CD4-positive, alpha-beta T cell treated with Interleukin-10 for 1 hour (primary cell): ENCODE results near the gene GATC.

Experiments
- DNase-seq: peaks from one replicate; pipeline ENCODE4 v3.0.0-alpha.2; 2020

Gene GATC, protein sequence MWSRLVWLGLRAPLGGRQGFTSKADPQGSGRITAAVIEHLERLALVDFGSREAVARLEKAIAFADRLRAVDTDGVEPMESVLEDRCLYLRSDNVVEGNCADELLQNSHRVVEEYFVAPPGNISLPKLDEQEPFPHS

DNA sequence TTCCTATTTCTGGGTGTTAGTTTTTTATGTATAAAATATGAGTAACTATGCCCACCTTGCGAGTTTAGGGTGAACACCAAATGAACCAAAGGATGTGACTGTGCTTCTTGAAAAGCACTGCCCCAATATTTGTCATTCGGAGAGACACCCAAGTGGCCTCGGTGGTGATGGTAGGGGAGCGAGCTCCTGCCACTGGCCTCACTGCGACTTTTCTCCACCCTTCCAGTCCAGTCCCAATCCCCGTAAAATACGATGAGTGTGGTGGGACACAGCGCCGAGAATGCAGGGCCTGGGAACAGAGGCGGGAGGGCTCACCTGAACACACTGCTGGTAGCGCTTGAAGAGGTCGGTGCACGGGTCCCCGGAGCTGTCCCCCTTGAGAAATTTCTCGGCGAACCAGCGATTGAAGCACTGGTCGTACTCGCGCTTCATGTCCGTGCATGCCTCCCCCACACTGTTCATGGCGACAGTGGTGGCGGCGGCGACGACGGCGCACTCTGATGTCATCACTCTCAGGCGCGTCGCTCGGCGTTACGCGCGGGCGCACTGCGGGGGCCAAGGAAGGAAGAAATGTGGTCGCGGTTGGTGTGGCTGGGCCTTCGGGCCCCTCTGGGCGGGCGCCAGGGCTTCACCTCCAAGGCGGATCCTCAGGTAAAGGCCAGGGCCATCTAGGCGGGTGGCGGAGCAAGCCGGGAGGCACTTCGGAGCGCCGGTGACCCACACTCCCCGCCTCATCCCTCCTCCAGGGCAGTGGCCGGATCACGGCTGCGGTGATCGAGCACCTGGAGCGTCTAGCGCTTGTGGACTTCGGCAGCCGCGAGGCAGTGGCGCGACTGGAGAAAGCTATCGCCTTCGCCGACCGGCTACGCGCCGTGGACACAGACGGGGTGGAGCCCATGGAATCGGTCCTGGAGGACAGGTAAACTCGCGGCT, at the start of gene GATC, which contains the start of gene TRIAP1:
Gene GATC (plus strand): TSS at position 534 of the 933 bp plus-strand sequence. CDS start 37 bp downstream, at position 571.
Gene TRIAP1 (minus strand): TSS at position 474 of the 933 bp plus-strand sequence. CDS start 12 bp downstream, at position 462.
- DNase-seq: peak; percentile 91

DNA sequence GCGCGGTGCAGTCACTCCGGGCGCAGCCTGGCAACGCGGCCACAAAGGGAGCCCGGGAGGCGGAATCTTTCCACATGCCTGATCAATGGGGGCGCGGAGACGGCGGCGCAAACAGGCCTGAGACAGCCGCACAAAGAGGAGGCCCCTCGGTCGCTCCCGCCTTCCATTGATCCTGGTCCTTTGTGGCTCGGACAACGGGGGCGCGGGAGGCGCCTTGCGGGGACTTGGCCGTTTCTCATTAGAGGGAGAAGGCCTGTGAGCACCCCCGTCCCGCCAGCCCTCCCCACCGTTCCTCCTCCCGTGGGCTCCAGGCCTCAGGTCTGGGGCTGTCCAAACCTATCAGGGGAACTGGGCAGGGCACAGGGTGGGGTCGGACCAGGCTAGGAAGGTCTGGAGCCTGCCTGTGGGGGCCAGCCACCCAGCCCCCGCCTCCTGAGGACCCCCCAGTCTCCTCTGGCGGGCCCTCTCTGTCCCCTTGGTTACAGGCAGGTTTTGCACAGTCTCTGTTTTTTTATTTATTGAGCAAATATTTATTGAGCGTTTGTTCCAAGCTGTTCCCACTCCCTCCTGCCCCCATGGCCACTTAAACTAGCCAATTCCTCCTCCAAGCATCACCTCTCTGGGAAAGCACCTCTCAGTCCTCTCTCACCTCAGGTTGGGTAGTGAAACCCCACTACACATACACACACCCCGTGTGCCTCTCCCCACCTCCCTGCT, 48.3 kb upstream of the GATC start:
- no peak for DNase-seq

DNA sequence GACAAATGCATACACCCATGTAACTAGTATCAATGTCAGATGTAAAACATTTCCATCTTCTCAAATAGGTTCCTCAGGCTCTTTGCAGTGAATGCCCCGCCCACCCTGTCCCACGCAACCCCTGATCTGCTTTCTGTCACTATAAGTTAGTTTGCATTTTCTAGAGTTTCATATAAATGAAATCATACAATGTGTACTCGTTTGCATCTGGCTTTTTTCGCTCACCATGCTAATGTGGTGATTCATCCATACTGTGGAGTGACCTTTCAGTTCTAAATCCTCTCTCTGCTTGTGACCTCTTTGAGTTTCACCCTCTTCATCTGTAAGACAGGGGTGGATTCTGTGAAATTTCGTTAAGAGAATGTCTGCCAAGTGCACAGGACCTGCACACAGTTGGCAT, 46.7 kb upstream of the GATC start:
- DNase-seq: no peak

DNA sequence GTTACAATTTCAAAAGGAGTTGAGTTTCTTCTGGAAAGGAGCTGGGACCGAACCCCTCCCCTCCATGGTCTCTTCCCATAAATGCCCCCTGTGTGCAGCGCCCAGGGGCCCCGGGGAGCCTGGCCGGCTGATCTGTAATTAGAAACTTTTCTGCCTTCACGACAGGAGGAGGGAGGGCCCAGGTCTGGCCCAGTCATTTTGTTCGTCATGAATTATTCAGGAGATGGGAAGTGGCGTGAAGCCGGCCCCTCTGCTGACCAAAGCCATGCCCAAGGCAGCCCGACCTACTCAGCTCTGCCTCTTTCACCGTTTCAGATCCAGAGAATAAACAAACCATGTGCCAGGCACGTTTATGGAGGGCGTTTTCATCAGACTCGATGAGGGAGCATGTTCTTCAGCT, 44.0 kb upstream of the GATC start:
- DNase-seq: no peak

DNA sequence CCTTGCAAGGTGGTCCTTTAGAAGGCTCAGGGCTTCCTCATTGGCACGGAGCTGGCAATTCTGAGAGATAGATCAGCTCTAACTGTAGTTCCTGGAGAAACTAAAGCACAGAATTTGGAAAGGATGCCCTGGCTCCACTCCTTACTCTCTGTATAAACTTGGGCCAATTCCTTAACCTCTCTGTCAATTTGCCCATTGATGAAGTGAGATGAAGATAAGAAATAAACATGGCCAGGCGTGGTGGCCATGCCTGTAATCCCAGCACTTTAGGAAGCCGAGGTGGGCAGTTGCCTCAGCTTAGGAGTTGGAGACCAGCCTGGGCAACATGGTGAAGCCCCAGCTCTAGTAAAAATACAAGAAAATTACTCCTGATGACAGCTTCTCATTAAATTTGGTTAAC, 42.4 kb upstream of the GATC start:
- no peak for DNase-seq

DNA sequence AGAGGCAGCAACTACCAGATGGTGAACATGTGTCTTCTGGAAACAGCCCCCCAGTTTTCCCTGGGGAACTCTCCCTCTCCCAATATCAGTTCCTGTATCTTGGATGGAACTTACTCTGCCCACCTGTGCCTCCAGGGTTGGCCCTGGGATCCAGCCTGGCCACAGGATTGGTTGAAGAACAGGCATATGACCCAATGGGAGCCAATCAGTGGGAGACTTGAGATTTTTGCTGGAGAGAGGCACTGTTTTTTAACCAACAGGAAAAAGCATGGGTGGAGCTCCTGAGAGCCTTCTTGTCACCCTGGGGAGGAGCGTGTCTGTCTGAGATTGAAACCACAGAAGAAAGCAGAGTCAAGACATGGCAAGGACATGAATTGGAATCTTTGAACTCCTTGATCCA, 42.0 kb upstream of the GATC start:
- DNase-seq: no peak

DNA sequence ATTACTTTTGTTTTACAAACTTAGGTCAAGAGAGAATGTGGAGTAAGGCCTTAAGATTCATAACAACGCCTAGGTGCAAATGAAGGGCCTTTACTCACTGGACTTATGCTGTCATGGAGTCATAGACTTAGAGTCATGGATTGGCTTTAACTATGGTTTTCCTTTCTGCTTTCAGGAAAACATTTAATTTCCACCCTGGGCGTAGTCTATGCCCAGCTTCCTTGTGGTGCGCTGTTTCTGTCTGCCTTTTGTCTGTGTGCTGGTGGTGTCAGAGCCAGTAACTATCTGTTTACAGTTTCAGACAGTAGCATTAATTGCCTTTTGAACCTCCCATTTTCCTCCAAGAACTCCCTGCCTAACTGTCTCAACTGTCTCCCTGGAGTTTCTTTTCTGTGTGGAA, 40.2 kb upstream of the GATC start:
- DNase-seq: no peak

DNA sequence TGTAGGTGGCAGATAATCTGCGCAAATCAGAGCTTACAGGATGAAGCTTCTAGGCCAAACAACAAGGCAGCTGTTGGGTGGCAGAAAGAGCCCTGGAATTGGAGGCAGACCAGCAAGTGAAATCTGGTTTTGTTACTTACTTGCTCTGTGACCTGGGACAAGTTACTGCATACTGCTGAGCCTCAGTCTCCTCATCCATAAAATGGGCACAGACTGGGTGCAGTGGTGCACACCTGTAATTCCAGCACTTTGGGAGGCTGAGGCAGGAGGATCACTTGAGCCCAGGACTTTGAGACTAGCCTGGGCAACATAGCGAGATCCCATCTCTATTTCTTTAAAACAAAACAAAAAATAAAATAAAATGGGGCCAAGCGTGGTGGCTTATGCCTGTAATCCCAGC, 39.7 kb upstream of the GATC start:
- DNase-seq: no peak

DNA sequence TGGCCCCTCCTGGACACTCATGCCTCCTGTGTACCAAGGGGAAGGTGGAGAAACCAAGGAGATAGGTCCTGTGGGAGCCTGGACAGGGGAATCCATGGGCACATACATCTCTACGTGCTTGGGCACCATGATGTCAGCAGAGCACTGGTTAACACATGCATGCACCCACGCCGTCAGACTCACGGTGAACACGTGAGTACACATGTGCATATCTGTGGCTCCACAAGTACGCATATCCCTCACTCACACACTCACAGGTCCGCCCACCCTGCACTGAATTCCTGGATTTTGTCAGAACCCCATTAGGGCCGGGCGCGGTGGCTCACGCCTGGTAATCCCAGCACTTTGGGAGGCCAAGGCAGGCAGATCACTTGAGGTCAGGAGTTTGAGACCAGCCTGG, 37.5 kb upstream of the GATC start:
- DNase-seq: no peak

DNA sequence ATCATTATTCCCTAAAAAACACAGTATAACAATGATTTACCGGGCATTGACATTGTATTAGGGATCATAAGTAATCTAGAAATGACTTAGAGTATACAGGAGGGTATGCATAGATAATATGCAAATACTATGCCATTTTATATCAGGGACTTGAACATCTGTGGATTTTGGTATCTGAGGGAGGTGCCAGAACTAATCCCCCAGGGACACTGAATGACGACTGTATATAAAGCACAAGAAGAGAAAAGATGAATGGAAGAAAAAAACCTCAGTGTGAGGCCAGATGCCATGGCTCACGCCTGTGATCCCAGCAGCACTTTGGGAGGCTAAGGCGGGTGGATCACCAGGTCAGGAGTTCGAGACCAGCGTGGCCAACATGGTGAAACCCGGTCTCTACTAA, 33.8 kb upstream of the GATC start:
- no peak for DNase-seq

DNA sequence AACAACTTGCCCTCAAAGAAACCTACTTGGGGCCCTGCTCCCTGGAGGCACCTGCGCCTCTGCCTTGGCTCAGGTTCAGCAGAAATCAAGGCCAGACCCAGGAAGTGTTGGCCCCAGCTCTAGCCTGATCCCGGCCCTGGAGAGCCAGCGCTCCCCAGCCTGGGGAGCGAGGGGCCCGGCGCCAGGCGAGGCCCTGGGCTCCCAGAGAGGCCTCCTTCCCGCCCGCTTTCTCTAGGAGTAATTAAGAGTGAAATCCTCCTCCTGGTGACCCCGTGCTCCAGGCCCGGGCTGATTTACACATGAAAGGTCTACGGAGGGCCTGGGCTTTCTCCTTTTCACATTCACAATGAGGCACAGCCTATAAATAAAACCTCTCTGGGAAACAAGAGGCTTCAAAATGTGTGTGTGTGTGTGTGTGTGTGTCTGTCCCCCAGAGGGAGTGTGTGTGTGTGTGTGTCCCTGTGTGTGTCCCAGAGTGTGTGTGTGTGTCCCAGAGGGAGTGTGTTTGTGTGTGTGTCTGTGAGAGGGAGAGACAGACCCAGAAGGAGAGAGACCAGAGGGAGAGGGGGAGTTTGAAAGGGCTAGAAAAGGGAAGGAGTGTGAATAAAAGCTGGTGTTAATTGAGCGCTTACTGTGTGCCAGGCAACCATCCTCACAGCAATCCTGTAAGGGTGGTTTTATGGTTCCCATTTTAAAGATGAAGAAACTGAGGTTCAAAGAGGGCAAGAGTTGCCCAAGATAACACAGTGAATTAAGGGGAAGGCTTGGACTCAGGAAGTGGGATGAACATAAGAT, 32.1 kb upstream of the GATC start:
- DNase-seq: no peak

DNA sequence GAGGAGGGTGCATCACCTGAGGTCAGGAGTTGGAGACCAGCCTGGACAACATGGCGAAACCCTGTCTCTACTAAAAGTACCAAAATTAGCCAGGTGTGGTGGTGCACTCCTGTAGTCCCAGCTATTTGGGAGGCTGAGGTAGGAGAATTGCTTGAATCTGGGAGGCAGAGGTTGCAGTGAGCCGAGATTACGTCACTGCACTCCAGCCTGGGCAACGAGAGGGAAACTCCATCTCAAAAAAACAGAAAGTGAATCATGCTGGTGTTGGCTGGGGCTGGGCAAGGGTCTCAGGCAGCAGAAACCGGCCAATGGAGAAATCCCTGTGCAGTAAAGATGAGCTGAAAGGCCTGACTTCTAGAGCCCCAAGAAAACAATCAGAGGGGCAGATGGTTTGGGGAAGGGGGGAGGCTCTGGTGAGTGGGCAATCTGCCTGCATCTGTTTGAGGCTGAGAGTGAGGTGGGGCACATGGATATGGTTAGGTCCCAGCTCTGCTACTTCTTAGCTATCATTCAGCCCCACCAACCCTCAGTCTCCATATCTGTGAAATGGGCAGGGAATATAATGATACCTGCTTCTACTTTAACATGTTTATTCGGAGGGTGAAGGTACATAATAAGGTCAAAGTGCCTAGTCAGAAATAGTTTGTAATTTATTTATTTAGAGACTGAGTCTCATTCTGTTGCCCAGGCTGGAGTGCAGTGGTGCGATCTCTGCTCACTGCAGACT, 29.6 kb upstream of the GATC start:
- DNase-seq: no peak

DNA sequence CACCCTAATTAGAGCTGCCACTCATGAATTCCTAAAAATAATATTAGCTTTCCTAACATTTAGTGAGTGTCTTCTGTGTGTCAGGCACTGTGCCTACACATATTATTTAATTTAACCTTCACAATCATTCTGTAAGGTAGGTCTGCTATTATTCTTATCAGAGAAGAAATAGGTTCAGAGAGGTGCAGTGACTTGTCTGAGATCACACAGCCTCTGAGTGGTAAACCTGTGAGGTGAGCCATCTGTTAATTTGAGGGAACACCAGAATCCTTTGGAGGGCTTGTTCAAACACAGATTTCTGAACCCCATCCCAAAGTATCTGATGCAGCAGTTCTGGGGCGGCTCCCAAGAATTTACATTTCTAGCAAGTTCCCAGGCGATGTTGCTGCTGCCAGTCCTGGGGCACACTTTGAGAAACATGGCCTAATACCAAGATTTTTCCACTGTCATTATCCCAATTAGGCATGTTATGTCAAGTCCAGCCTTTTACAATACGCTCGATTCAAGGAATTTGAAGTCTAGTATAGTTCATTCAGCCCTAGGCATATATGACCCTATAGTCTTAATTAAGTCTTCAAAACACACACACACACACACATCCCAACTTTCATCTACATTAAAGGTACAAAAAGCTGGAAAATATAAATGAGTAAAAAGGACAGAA, 28.2 kb upstream of the GATC start:
- no peak for DNase-seq

DNA sequence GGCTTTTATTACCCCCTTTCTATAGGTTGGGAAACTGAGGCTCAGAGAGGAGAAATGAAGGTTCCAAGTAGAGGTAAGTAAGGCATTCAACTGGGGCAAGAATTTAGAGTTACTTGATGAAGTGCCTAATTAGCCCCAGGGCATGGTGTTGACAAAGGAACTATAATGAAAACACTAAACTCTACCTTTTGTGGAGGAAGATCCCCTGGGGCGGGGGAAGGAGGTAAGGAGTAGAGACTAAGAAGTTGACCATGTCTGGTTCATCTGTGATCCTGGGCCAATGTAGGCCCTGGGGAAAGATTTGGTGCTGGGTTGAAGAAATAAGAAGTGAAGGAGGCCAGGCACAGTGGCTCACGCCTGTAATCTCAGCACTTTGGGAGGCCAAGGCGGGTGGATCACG, 24.5 kb upstream of the GATC start:
- no peak for DNase-seq

DNA sequence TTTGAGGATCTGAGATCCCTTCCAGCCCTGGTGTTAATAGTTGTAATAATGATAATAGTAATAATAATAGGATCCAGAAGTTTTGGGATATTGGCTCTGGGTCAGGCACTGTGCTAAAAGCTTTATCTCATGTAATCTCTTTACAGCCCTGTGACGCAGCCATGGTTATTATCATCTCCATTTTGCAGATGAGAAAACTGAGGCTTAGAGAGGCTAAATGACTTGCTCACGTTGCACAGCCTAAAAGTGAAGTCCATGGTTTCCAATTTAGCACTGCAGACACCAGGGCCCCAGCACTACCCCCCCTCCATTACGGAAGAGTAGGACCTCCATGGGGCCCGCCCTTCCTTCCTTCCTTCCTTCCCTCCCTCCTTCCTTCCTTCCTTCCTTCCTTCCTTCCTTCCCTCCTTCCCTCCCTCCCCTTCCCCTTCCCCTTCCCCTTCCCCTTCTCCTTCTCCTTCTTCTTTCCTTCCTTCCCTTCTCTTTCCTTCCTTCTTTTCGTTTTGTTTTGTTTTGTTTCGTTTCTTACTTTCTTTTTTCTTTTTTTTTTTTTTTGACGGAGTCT, 23.3 kb upstream of the GATC start:
- DNase-seq: no peak

DNA sequence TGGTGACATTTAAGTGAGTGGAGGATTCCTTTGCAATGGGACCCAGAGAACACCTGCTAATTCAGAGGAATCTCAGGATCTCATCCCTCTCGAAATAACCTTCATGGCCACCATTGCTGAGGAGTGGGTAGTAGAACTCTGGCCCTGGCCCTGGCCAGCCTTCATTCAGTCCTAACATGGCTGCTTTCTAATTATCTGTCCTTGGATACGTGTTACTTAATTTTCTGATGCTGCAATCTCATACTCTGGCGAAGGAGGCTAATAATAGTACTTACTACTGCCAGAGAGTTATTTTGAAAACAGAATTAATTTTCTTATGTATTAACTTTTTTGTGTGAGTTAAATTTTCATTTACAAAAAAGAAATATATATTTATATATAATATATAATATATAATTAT, 20.4 kb upstream of the GATC start:
- DNase-seq: no peak

DNA sequence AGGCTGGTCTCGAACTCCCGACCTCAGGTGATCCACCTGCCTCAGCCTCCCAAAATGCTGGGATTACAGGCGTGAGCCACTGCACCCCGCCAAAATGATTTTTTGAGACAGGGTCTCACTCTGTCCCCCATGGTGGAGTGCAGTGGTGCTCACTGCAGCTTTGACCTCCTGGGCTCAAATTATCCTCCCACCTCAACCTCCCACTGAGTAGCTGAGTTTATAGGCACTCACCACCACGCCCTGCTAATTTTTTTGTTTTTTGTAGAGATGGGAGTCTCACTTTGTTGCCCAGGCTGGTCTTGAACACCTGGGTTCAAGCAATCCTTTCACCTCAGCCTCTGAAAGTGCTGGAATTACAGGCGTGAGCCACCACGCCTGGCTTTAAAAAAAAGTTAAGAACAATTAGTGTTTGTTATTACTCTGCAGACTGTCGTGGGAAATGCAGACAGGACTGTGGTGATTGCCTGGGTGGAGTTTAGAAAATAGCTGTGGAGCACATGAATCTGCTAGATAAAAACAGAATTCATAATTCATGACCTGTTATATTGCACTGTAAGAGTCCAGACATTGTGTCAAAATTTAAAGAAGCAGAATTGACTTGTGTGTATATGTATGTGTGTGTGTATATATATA, 17.5 kb upstream of the GATC start:
- no peak for DNase-seq

DNA sequence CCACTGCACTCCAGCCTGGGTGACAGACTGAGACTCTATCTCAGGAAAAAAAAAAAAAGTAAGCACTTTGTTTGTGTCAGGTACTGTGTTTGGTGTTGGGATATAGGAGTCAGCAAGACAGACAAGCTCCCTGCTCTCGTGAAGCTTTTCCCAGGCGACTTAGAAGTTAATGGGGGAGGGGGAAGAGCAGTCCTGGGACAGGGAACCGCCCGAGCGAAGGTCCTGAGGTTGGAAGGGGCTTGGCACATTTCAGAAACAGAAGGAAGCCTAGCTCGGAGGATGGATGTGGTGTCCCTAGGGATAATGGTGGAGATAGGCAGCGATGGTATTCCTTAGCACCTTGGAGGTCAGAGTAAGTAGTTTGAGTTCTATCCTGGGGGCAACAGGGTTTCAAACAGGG, 16.9 kb upstream of the GATC start:
- no peak for DNase-seq

DNA sequence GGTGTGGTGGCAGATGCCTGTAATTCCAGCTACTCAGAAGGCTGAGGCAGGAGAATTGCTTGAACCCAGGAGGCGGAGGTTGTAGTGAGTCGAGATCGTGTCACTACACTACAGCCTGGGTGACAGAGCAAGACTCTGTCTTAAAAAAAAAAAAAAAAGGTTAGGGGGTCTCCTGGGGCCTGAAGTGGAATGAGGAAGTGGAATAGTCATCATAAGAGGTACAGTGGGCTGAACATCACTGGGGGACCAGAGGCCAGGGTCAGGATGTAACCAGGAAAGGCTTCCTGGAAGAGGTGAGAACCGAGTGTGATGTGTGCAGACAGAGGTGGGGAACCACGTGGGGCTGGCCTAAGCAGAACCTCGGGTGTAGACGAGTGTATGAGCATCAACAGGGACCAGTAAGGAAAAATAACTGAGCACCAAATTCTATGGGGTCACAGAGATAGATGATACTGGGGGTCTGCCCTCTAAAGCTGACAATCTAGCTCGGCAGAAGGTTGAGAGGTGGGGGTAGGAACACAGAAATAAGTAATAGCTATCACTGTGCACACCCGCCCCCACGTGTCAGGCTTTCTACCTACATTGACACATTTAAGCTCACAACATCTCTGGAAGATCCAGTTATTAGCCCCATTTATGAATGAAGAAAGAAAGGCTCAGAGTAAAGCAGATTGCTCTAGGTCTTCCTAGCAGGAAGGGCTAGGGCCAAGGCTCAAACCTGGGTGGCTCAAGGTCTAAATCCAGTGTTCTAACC, 13.3 kb upstream of the GATC start:
- no peak for DNase-seq
